SK-MEL-5 (cell line): Measurements from ENCODE around the gene KRT20. TPM values are rescaled to one million over a fixed set of nuclear protein-coding genes. Genes with fewer than 3 reads are reported as not detected.

Source experiments
- DNase-seq: peaks from one replicate; pipeline ENCODE4 v3.0.0-alpha.2; 2016; ENCODE audit warnings: low read depth, low spot score
- in situ Hi-C: cut with HindIII; loops from 2 replicates; pipeline ENCODE4 v1.10.0; 2016; ENCODE audit warnings: low sequenced_read_pairs, high pct_unique_total_duplicates, low pct_unique_long_range_greater_than_20kb
- total RNA-seq: library from RNA; depleted of rRNA; stranded (reverse); fragments of >200 nt; shearing (Covaris generic); gene quantifications from 2 replicates; pipeline ENCODE4 v1.2.3, GENCODE V29; 2014

KRT20 gene
- total RNA-seq, 1 experiment from 2014 or later: not detected

GRCh38 chr17:40903129-40903847 lies 18.2 kb upstream of the KRT20 start:
- no peak for DNase-seq
- in situ Hi-C loops: no loop called here

- DNase-seq: no peak
- in situ Hi-C loops: no loop called here
Observed at GRCh38 chr17:40902498-40902897, 17.5 kb upstream of the KRT20 start.

GRCh38 chr17:40901981-40902474 lies 17.0 kb upstream of the KRT20 start:
- in situ Hi-C loops: no loop called here
- no peak for DNase-seq

- in situ Hi-C loops: no loop called here
- no peak for DNase-seq
Observed at GRCh38 chr17:40900809-40901356, 15.8 kb upstream of the KRT20 start.

- in situ Hi-C loops: no loop called here
Observed at GRCh38 chr17:40896916-40897455, 11.9 kb upstream of the KRT20 start.

GRCh38 chr17:40895106-40895730 lies 10.2 kb upstream of the KRT20 start:
- in situ Hi-C loops: no loop called here
- no peak for DNase-seq

More at GRCh38 chr17:40896916-40897455, 11.9 kb upstream of the KRT20 start:
- no peak for DNase-seq

- in situ Hi-C loops: no loop called here
- DNase-seq: no peak
Observed at GRCh38 chr17:40888196-40888720, 3.2 kb upstream of the KRT20 start.

GRCh38 chr17:40886090-40886489 lies 1.0 kb upstream of the KRT20 start:
- no peak for DNase-seq
- in situ Hi-C loops: no loop called here

GRCh38 chr17:40883626-40884334 lies 1.3 kb downstream of the KRT20 start:
- no peak for DNase-seq
- in situ Hi-C loops: no loop called here

GRCh38 chr17:40883031-40883430 lies 2.0 kb downstream of the KRT20 start:
- no peak for DNase-seq
- in situ Hi-C loops: no loop called here

GRCh38 chr17:40879026-40879425 lies 6.0 kb downstream of the KRT20 start:
- in situ Hi-C loops: no loop called here

GRCh38 chr17:40878044-40878443 lies 7.0 kb downstream of the KRT20 start:
- in situ Hi-C loops: no loop called here
- DNase-seq: no peak

More at GRCh38 chr17:40879026-40879425, 6.0 kb downstream of the KRT20 start:
- DNase-seq: no peak

GRCh38 chr17:40873801-40874200 lies 11.2 kb downstream of the KRT20 start:
- no peak for DNase-seq
- in situ Hi-C loops: no loop called here

GRCh38 chr17:40873255-40873654 lies 11.8 kb downstream of the KRT20 start:
- in situ Hi-C loops: no loop called here
- no peak for DNase-seq

- in situ Hi-C loops: no loop called here
- DNase-seq: no peak
Observed at GRCh38 chr17:40872416-40872815, 12.6 kb downstream of the KRT20 start.

- in situ Hi-C loops: no loop called here
- DNase-seq: no peak
Observed at GRCh38 chr17:40871316-40871715, 13.7 kb downstream of the KRT20 start.

GRCh38 chr17:40870136-40870535 lies 14.9 kb downstream of the KRT20 start:
- DNase-seq: no peak
- in situ Hi-C loops: no loop called here

- in situ Hi-C loops: no loop called here
Observed at GRCh38 chr17:40866838-40867237, 18.2 kb downstream of the KRT20 start, which contains the start of gene KRT12. Gene KRT12 (minus strand): TSS chr17:40867223. CDS start chr17:40867186, 37 bp downstream.

More at GRCh38 chr17:40866838-40867237, 18.2 kb downstream of the KRT20 start, which contains the start of gene KRT12:
- no peak for DNase-seq
